Rectal smooth muscle tissue (tissue), 1 donor: ENCODE measurements around the gene PTMS.
A peak's percentile ranks its signal among the peaks of the same experiment; 100 is the strongest.
"Not testable (repeated sequence)": the region's sequence is repeated elsewhere in the genome, so short reads cannot be mapped to it uniquely, and the experiment has no call there.

ENCODE experiments used
- H3K27ac ChIP-seq: one replicate; pipeline ENCODE4 v1.7.0; 2013; ENCODE audit warnings: low read depth, low read length, inconsistent platforms
- H3K27me3 ChIP-seq: one replicate; pipeline ENCODE4 v1.7.0; 2013; ENCODE audit warnings: low read length; ENCODE audit not compliant: control insufficient read depth, insufficient read depth
- H3K36me3 ChIP-seq: one replicate; pipeline ENCODE4 v1.7.0; 2013; ENCODE audit warnings: low read length; ENCODE audit not compliant: control insufficient read depth, insufficient read depth
- H3K4me1 ChIP-seq: one replicate; pipeline ENCODE4 v1.7.0; 2013; ENCODE audit warnings: low read length; ENCODE audit not compliant: control insufficient read depth, insufficient read depth
- H3K4me3 ChIP-seq: one replicate; pipeline ENCODE4 v1.7.0; 2013; ENCODE audit warnings: low read length
- H3K9ac ChIP-seq: one replicate; pipeline ENCODE4 v1.7.0; 2013; ENCODE audit warnings: low read length

The PTMS gene

DNA sequence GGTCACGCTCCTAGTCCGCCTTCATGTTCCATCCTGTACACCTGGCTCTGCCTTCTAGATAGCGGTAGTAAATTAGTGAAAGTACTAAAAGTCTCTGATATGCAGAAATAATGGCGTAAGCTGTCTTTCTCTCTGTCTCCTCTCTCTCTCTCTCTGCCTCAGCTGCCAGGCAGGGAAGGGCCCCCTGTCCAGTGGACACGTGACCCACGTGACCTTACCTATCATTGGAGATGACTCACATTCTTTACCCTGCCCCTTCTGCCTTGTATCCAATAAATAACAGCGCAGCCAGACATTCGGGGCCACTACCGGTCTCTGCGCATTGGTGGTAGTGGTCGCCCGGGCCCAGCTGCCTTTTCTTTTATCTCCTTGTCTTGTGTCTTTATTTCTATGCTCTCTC, 24.1 kb upstream of the PTMS start:
- not testable (repeated sequence) for H3K4me1 ChIP-seq, H3K9ac ChIP-seq, H3K27me3 ChIP-seq, H3K36me3 ChIP-seq, H3K27ac ChIP-seq, H3K4me3 ChIP-seq

DNA sequence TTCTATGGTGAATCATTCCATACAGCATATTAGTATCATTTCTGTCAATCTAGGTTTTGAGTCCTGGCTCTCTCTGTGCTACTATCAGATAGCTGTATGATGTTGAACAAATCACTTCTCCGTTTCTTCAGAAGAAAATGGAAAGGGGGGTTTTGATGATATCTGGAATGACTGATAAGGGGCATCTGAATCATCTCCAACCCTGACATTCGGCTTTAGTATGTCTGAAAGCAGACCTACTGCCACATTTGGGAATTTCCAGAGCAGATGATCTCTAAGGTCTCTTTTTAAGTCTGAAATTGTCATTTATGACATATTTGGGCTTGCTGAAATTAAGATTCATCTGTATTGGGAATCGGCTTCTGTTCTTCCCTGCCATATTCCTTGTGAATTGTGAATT, 23.3 kb upstream of the PTMS start:
- Histone ChIP-seq H3K36me3 (peaks cover 5% of the 10 kb centered on the region), H3K9ac (no peak overlapping the region), H3K4me3 (no peak overlapping the region), H3K4me1 (no peaks in the 10 kb centered on the region), H3K27ac (no peak overlapping the region), H3K27me3 (no peaks in the 10 kb centered on the region)

DNA sequence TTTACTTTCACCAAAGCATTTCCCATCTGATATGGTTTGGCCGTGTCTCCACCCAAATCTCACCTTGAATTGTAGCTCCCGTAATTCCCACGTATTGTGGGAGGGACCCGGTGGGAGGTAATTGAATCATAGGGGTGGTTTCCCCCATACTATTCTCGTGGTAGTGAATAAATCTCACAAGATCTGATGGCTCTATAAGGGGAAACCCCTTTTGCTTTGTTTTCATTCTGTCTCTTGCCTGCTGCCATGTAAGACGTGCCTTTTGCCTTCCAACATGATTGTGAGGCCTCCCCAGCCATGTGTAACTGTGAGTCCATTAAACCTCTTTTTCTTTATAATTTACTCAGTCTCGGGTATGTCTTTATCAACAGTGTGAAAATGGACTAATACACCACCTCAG, 22.9 kb upstream of the PTMS start:
- not testable (repeated sequence) for H3K27me3 ChIP-seq, H3K4me1 ChIP-seq, H3K36me3 ChIP-seq, H3K27ac ChIP-seq, H3K9ac ChIP-seq, H3K4me3 ChIP-seq

DNA sequence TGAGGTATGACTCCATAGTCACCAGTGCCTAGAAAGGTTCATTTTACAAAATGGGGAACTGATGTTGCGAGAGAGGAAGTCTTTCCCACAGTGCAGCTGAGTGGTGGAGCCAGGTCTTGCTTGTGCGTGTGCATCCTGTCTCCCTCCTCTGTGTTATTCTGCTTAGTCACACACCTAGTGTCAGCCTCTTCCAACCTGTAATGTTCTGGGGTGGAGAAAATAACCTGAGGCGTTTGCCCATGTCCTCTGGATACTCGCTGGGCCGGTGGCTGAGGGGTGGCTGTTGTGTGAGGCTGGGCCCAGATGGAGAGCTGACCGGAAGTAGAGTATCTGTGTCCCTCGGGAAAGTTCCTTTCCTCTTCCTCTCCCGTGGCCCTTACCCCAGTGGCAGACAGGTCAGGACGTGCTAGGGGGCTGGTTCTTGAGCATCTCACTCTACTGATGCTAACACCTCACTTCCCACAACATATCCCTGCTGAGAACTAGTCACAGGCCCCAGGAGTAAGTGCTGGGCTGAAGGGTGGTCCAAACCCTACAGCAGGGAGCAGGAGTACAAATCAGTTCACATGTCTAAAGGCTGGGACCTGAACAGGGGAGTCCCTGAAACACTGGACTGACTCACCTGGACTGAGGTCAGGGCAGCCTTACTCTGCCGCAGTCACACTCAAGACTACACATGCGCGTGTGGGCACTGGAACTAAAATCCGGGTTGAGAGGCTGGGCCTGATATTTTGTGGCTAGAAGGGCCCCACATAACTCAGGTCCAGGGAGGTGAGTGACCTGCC, 20.2 kb upstream of the PTMS start:
- no peak overlapping the region for H3K9ac ChIP-seq
- no peaks in the 10 kb centered on the region for H3K27me3 ChIP-seq
- no peaks in the 10 kb centered on the region for H3K4me1 ChIP-seq
- no peak overlapping the region for H3K4me3 ChIP-seq
- peaks cover 28% of the 10 kb centered on the region for H3K36me3 ChIP-seq
- no peak overlapping the region for H3K27ac ChIP-seq

DNA sequence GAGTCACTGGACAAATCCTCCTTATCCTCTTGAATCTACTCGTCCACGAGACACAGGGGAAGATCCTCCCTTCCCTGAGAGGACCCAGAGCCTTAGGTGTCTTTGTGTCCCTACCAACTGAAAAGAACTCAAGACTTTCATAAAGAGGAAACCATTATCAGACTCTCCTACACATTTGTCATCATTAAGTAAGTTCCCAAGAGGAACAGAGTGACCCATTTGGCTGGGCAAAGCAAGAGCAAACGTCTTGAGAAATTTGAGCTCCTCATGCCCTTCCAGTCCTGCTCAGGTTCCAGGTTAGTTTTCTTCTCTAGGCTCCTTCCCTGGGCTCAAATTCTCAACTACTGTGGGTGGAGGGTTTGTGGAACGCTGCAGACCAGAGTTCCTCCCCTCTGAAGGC, 18.9 kb upstream of the PTMS start:
- H3K4me3 ChIP-seq, result no peak overlapping the region
- H3K27ac ChIP-seq, result no peak overlapping the region
- no peak overlapping the region for H3K9ac ChIP-seq
- no peaks in the 10 kb centered on the region for H3K27me3 ChIP-seq
- H3K36me3 ChIP-seq, result peaks cover 37% of the 10 kb centered on the region
- H3K4me1 ChIP-seq, result peaks cover 7% of the 10 kb centered on the region

DNA sequence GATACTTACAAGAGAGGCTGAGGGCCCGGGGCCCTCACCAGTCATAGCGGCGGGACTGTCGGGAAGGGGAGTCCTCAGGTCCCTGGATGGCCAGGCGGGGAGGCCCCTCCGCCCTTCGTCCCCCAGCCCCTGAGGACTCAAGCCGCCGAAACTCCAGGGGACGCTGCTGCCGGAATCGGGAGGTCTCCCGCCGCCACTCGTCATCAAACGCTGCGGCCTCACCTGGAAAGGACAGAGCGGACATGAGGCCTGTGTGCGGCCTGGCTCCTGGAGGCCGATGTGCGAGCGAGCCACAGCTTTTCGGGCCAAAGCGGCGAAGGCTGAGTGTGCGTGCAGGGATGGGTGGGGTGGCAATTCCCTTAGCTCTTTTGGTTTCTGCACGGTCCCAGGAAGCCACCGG, 17.4 kb upstream of the PTMS start:
- H3K4me3 ChIP-seq, result no peak overlapping the region
- no peaks in the 10 kb centered on the region for H3K27me3 ChIP-seq
- H3K9ac ChIP-seq, result no peak overlapping the region
- H3K27ac ChIP-seq, result no peak overlapping the region
- H3K36me3 ChIP-seq, result peaks cover 37% of the 10 kb centered on the region
- H3K4me1 ChIP-seq, result peaks cover 9% of the 10 kb centered on the region

DNA sequence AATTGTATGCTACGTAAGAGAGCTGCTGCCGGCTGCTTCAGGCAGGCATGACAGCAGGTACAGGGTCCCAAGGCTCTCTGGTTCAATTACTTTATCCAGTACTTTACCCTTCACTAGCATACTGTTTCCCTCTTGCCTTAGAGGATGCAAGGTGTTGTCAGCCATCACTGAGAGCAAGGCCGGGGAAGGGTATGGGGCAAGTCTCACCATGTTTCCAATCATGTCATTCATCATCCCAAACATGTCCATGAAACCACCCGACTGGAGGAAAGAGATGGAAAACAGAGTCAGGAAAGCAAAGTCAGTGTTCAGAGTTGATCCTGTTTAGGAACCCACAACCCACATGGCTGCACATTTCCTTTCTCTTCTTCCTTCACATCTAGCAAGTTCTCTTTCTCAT, 15.7 kb upstream of the PTMS start:
- Histone ChIP-seq H3K27ac (no peak overlapping the region), H3K4me3 (no peak overlapping the region), H3K4me1 (peaks cover 12% of the 10 kb centered on the region), H3K27me3 (no peaks in the 10 kb centered on the region), H3K9ac (no peak overlapping the region), H3K36me3 (peaks cover 37% of the 10 kb centered on the region)

DNA sequence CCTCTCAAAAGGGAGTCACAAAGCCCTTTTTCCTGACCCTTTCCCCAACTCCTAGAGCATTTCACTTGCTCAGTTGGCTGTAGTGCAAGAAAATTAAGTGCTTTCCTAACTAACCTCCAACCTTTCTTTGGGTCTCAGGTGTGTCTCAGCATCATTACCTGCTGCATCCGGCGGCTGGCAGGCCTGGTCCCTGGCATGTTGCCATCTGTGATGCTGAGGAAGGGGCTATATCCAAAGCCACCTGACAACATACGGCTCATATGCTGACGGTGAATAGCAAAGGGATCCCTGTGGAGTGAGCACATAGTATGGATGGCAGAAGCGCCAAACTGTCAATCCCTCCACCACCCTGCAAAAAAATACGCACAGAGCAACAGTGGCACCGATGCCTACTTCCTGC, 14.4 kb upstream of the PTMS start:
- Histone ChIP-seq H3K4me1 (peaks cover 12% of the 10 kb centered on the region), H3K27me3 (no peaks in the 10 kb centered on the region), H3K9ac (peak overlapping the region; percentile 92), H3K36me3 (peaks cover 37% of the 10 kb centered on the region), H3K4me3 (peak overlapping the region; percentile 92), H3K27ac (peak overlapping the region; percentile 99)

DNA sequence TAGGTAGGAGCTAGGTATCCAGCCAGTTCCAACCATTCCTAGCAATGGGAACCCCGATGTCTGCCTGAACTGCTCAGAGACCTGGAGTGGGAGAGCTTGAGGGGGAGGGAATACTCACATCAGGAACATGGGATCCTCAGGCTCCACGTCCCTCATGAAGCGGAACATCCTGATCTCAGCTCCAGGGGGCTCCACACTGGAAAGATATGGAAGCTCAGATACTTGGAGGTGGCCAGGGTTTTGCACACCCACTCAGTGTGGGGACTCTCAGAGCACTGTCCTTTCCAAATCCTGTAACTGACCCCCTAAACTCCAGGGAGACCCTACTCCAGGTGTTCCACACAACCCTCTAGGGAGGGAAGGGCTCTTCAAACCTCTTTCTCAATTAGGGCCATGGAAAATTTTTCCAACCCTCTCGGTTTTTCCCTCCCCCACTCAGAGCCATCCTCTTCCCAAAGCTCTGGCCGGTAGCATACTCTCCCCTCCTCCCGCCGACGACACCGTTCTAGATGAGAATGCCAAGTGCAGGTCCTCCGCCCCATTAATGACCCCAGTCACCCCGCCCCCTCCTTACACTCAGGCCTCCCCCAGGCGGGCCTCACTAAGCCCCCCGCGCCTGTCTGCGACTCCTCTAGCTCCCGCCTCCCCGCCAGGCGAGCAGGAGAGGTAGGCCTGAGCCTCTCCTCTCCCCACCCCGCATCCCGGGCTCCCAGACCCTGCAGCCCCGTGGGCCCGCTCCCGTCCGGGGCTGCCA, 13.8 kb upstream of the PTMS start:
- no peaks in the 10 kb centered on the region for H3K27me3 ChIP-seq
- peak overlapping the region; percentile 92 for H3K4me3 ChIP-seq
- H3K4me1 ChIP-seq, result peaks cover 12% of the 10 kb centered on the region
- H3K27ac ChIP-seq, result peak overlapping the region; percentile 99
- H3K36me3 ChIP-seq, result peaks cover 36% of the 10 kb centered on the region
- H3K9ac ChIP-seq, result peak overlapping the region; percentile 92

DNA sequence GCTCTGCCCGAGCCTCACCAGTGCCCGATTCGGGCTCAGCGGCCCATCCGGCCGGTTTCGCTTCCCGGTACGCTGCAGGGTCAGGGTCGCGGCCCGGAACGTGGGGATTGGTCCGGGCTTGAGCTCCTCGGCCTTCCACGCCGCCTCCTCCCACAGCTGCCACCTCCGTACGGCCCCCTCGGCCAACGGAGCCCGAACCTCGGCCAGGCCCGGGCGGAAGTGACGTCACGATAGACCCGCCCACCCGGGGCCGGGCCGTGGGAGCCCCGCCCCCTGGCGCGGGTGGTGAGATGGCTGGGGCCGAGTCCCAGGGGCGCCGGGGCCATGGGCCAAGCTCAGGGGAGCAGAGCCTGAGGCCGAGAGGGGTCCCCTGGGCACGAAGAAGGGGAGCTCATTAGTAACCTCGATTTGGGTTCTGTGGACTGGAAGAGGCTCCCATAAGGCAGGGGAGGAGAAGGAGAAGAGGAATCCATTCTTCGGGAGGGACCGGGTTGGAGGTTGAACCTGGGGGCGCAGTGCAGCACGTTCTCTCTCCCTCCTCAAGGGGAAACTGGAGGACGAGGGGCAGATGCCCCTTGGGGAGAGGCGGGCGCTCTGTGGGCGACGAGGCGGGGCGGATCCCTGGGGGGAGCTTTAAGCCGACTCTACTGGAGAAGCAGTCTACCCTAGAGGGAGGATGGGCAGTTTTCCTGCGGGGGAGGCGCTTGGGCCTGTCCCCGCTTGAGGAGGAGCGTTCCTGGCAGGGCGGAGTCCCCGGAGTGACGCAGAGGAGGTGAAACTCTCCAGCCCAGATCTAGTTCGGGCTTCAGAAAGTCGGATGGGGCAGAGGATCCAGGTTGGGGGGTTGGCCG, 13.0 kb upstream of the PTMS start, which contains the start of gene MLF2:
Gene MLF2, minus strand, starts transcription at position 221 of the 851 bp plus-strand sequence. CDS start 807 bp downstream, outside the sequence.
- Histone ChIP-seq H3K4me1 (peaks cover 12% of the 10 kb centered on the region), H3K4me3 (peak within 1 kb of the TSS; percentile 92), H3K27me3 (no peaks in the 10 kb centered on the region), H3K9ac (peak within 1 kb of the TSS; percentile 92), H3K36me3 (peaks cover 29% of the 10 kb centered on the region), H3K27ac (peak within 1 kb of the TSS; percentile 99)

DNA sequence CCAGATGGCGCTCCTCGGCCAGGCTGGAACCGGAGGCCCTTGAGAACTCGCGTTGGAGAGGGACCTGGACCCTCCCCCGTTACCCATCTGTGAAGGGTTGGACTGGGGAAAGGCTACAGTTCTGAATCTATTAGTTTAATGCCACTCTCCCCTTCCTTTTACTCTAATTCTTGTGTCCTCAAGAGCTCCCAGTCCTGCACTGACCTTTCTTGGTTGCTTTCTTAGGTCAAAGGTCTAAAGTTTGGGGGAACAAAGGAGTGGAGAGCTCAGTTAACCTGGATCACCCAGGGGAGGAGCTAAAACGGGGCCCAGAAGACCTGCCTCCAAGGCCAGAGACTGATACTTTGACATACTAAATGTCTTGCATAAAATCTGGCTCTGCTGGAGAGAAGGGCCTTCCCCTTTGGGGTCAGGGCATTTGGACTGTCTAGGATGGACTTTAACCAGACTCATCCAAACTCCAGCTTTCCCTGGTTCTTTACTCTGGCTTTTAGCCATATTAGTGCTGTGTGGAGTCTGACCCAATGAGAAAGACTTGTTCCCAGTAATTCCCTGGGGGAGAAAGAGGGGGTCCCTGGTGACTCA, 12.3 kb upstream of the PTMS start:
- H3K4me1 ChIP-seq, result peaks cover 12% of the 10 kb centered on the region
- peak overlapping the region; percentile 17 for H3K4me3 ChIP-seq

DNA sequence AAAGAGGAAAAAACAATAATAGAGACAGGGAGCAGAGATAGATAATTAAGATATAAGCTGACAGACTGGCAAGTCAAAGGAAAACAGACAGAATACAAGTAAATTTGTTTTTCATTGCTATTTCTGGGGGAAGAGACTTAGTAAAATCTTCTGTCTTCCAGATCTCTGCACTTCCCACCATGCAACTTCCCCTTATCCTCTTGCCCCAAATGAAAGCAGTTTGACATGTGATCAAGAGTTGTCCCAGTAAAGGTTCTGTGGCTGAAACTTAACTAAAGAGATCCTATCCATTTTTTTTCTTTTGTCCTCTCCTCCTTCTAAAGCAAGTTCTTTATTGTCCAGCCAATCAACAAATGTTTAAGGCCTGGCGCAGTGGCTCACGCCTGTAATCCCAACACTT, 11.8 kb upstream of the PTMS start:
- no peak overlapping the region for H3K9ac ChIP-seq
- H3K27me3 ChIP-seq, result no peaks in the 10 kb centered on the region
- H3K4me1 ChIP-seq, result peaks cover 12% of the 10 kb centered on the region
- H3K36me3 ChIP-seq, result peaks cover 22% of the 10 kb centered on the region
- no peak overlapping the region for H3K27ac ChIP-seq
- H3K4me3 ChIP-seq, result no peak overlapping the region

More for the DNA sequence above, 12.3 kb upstream of the PTMS start:
- no peaks in the 10 kb centered on the region for H3K27me3 ChIP-seq
- peaks cover 28% of the 10 kb centered on the region for H3K36me3 ChIP-seq
- H3K27ac ChIP-seq, result peak overlapping the region; percentile 99
- H3K9ac ChIP-seq, result no peak overlapping the region
